Vagina (tissue), 2 donors: ENCODE measurements around the gene ATP8A2. TPM values are rescaled to one million over a fixed set of nuclear protein-coding genes. Genes with fewer than 3 reads are reported as not detected.

Source experiments
- DNase-seq, 2 donors: peaks; one replicate each; pipeline ENCODE4 v3.0.0-alpha.2; 2017; ENCODE audit errors: extremely low spot score in 2 of 2
- H3K27ac ChIP-seq: fragments of 200-600 bp; sonication (generic); one replicate; pipeline ENCODE4 v1.5.1; 2019
- H3K27me3 ChIP-seq: fragments of 200-600 bp; sonication (generic); one replicate; pipeline ENCODE4 v1.5.1; 2019
- H3K36me3 ChIP-seq, 2 donors: fragments of 200-600 bp; sonication (generic); one replicate each; pipeline ENCODE4 v1.5.1; 2017 to 2019
- H3K4me1 ChIP-seq: fragments of 200-600 bp; sonication (generic); one replicate; pipeline ENCODE4 v1.5.1; 2019
- H3K4me3 ChIP-seq, 2 donors: fragments of 200-600 bp; sonication (generic); 1 replicate in 1 of 2; 2 replicates in 1 of 2; pipeline ENCODE4 v1.5.1; 2016 to 2019
- H3K9me3 ChIP-seq: fragments of 200-600 bp; sonication (generic); one replicate; pipeline ENCODE4 v1.5.1; 2019
- POLR2A ChIP-seq, 2 donors: fragments of 450-650 bp; IDR thresholded peaks; one replicate each; pipeline ENCODE4 v1.6.1; 2017; ENCODE audit warnings: antibody characterized with exemption in 2 of 2, mild to moderate bottlenecking in 2 of 2, moderate library complexity in 2 of 2
- POLR2AphosphoS5 ChIP-seq, 2 donors: sonication (generic); formaldehyde crosslinking; IDR thresholded peaks; one replicate each; pipeline ENCODE4 v1.9.0; 2017; ENCODE audit warnings: antibody characterized with exemption in 2 of 2, mild to moderate bottlenecking in 2 of 2, low read depth in 1 of 2; ENCODE audit not compliant: insufficient read depth in 1 of 2
- intact Hi-C: fragments of 100-400 bp; cut with DNase I; formaldehyde crosslinking; loops from one replicate; pipeline ENCODE4 v1.15.1; 2023
- total RNA-seq: library from RNA; depleted of rRNA; stranded (reverse); fragments of >200 nt; gene quantifications from one replicate; pipeline ENCODE4 v1.2.3, GENCODE V29; 2016
- TF ChIP-seq, protein P1 (sequence below), 3 experiments: fragments of 450-650 bp in 2 of 3; fragments of 200-600 bp in 1 of 3; sonication (generic) in 1 of 3; IDR thresholded peaks; one replicate each; pipeline ENCODE4 v1.5.1; 2017 to 2019; ENCODE audit warnings: antibody characterized with exemption in 3 of 3, mild to moderate bottlenecking in 2 of 3, moderate library complexity in 2 of 3

Gene ATP8A2
- total RNA-seq, 1 donor from 2014 or later = 1.5 TPM

DNA sequence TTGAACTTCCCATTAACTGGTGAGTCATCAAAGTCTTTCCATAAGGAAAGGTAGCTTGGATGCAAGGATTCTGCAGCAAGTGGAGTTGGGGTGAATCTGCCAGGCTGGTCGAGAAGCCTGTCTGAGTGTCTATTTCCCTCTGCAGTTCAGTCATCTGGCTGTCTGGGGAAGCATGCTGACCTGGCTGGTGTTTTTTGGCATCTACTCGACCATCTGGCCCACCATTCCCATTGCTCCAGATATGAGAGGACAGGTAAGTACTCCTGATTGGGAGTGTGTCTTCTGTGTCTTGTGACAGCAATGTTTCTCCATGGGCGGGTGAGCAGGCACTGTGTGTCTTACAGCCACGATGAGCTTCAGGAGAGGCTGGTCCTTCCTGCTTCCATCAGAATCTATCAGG lies 490.4 kb downstream of the ATP8A2 start:
- Histone ChIP-seq H3K27me3 (no peaks in the 10 kb centered on the region), H3K9me3 (no peaks in the 10 kb centered on the region), H3K27ac (no peak overlapping the region), H3K36me3 (no peaks in the 10 kb centered on the region), H3K4me3 (no peak overlapping the region), H3K4me1 (no peaks in the 10 kb centered on the region)
- no peak for DNase-seq
- TF ChIP-seq POLR2AphosphoS5 (IDR thresholded peaks at IDR 0.05; ENCODE audit: insufficient read depth in 1 of 2, low read depth in 1 of 2) = no peak
- TF ChIP-seq POLR2A (IDR thresholded peaks at IDR 0.05) = no peak
- TF ChIP-seq, protein P1, sequence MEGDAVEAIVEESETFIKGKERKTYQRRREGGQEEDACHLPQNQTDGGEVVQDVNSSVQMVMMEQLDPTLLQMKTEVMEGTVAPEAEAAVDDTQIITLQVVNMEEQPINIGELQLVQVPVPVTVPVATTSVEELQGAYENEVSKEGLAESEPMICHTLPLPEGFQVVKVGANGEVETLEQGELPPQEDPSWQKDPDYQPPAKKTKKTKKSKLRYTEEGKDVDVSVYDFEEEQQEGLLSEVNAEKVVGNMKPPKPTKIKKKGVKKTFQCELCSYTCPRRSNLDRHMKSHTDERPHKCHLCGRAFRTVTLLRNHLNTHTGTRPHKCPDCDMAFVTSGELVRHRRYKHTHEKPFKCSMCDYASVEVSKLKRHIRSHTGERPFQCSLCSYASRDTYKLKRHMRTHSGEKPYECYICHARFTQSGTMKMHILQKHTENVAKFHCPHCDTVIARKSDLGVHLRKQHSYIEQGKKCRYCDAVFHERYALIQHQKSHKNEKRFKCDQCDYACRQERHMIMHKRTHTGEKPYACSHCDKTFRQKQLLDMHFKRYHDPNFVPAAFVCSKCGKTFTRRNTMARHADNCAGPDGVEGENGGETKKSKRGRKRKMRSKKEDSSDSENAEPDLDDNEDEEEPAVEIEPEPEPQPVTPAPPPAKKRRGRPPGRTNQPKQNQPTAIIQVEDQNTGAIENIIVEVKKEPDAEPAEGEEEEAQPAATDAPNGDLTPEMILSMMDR (IDR thresholded peaks at IDR 0.05) = no peak
- intact Hi-C loops = no loop called here

DNA sequence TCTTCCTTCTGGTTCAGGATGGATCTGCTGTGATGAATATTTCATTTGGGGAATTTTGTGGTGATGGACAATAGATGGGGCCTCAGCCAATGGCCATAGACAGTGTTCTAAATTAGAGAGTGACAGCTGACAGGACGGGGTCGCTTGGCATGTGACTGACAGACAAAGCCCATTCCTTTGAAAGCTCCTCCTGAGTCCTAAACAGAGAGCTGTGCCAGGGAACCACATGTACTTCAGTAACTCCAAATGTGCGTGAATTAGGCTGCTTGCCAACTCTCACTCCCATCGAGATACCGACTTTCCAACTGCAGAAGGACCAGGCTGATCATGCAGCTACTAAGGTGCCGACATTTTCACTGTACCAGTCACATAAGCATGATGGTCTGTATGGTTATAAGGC lies 492.3 kb downstream of the ATP8A2 start:
- H3K9me3 ChIP-seq = no peaks in the 10 kb centered on the region
- no peak overlapping the region for H3K4me3 ChIP-seq
- H3K27ac ChIP-seq = no peak overlapping the region
- H3K36me3 ChIP-seq = no peaks in the 10 kb centered on the region
- no peak for DNase-seq
- H3K27me3 ChIP-seq = no peaks in the 10 kb centered on the region
- intact Hi-C loops = no loop called here
- TF ChIP-seq, protein P1 (IDR thresholded peaks at IDR 0.05) = no peak
- no peak for TF ChIP-seq POLR2A (IDR thresholded peaks at IDR 0.05)
- TF ChIP-seq POLR2AphosphoS5 (IDR thresholded peaks at IDR 0.05; ENCODE audit: insufficient read depth in 1 of 2, low read depth in 1 of 2) = no peak
- no peaks in the 10 kb centered on the region for H3K4me1 ChIP-seq

DNA sequence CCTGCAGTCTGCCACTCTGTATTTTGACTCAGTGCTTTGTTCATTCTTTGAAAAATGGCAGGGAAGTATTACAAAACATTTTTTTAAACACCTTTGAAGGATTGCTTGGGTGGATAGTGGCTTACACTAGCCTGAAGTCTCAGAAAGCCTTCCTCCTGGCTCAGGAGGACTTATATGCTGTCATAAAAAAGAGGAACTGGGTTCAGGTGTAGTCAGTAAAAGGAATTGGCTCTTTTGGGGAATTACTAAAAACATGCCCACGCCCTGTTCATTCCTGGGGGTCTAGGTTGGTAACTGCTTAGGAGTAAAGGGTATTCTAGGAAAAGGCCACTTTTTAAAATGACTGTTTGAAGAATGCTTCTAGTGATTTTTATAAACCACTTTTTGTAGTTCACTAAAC lies 493.2 kb downstream of the ATP8A2 start:
- Histone ChIP-seq H3K27me3 (no peaks in the 10 kb centered on the region), H3K4me1 (no peaks in the 10 kb centered on the region), H3K36me3 (no peaks in the 10 kb centered on the region), H3K4me3 (no peak overlapping the region), H3K27ac (no peak overlapping the region), H3K9me3 (no peaks in the 10 kb centered on the region)
- intact Hi-C loops = no loop called here
- TF ChIP-seq, protein P1 (IDR thresholded peaks at IDR 0.05) = no peak
- TF ChIP-seq POLR2AphosphoS5 (IDR thresholded peaks at IDR 0.05; ENCODE audit: insufficient read depth in 1 of 2, low read depth in 1 of 2) (no peak), POLR2A (IDR thresholded peaks at IDR 0.05) (no peak)
- no peak for DNase-seq

DNA sequence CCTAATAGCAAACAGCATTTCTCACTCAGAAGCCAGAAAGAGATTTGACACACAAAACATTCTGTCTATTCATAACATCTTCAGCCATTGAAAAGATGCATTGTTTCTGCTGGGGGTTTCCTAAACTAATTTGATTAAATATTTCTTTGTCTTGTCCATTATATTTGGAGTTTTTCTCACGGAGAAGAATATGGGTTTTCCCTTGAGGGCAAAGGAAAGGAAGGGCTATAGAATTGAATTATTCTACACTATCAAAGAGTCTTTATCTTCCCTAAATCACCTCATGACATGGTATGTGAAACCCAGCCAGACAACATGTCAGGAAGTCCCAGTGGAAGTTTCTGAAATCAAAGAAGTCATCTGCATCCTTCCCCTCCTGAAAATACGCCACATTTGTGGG lies 493.6 kb downstream of the ATP8A2 start:
- TF ChIP-seq POLR2A (IDR thresholded peaks at IDR 0.05) (no peak), POLR2AphosphoS5 (IDR thresholded peaks at IDR 0.05; ENCODE audit: insufficient read depth in 1 of 2, low read depth in 1 of 2) (no peak)
- TF ChIP-seq, protein P1 (IDR thresholded peaks at IDR 0.05) = no peak
- intact Hi-C loops = no loop called here
- no peaks in the 10 kb centered on the region for H3K36me3 ChIP-seq
- DNase-seq = no peak
- no peaks in the 10 kb centered on the region for H3K27me3 ChIP-seq
- H3K27ac ChIP-seq = no peak overlapping the region
- H3K4me1 ChIP-seq = no peaks in the 10 kb centered on the region
- no peak overlapping the region for H3K4me3 ChIP-seq
- no peaks in the 10 kb centered on the region for H3K9me3 ChIP-seq

DNA sequence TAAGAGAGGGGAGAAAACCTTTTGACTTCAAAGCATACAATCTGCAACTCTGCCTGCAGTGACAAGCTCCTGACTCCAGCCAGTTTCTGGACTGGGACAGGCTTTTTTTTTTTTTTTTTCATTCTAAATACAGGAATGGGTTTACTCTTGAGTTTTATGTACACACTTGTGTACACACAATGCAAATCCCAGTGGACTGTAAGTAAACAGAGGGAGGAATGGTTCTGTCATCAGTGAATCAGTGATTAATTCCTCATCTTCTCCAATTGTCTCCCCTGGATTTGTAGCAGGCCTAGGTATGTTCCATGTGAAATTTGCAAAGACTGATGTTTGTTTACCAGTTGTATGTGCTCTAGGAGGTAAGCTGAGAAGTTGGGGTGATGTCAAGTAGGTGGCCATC lies 495.3 kb downstream of the ATP8A2 start:
- no peak overlapping the region for H3K27ac ChIP-seq
- no peaks in the 10 kb centered on the region for H3K4me1 ChIP-seq
- H3K27me3 ChIP-seq = no peaks in the 10 kb centered on the region
- intact Hi-C loops = no loop called here
- no peak for TF ChIP-seq POLR2A (IDR thresholded peaks at IDR 0.05)
- TF ChIP-seq, protein P1 (IDR thresholded peaks at IDR 0.05) = no peak
- TF ChIP-seq POLR2AphosphoS5 (IDR thresholded peaks at IDR 0.05; ENCODE audit: insufficient read depth in 1 of 2, low read depth in 1 of 2) = no peak
- no peaks in the 10 kb centered on the region for H3K36me3 ChIP-seq
- DNase-seq = no peak
- no peak overlapping the region for H3K4me3 ChIP-seq
- H3K9me3 ChIP-seq = no peaks in the 10 kb centered on the region
